Activated naive CD4-positive, alpha-beta T cell treated with Interleukin-2 at 50 U/mL for 16 hours (primary cell): ENCODE data around the gene TPD52L1.

ENCODE experiments used
- DNase-seq: peaks from one replicate; pipeline ENCODE4 v3.0.0-alpha.2; 2020

The TPD52L1 gene

DNA sequence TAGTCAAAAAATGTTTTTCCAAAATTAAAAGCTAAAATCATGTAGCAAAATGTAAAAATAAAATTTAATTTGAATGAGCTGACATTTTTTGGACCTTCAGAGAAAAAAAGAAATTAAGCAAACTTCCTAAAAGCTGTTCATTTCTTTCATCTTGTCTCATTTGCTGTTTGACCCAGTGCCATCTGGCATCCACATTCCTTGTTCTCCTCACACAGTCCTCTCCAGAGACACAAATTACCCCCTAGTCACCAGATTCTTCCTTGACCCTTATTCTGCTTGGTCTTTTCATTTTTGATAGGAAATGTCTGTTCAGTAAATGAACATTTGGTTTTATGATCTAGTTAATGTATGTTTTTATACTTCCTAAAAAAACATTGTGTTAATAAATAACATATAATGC lies 93.0 kb downstream of the TPD52L1 start:
- DNase-seq = no peak

GRCh38 chr6:125248136-125248535 lies 94.6 kb downstream of the TPD52L1 start:
- no peak for DNase-seq

- DNase-seq = no peak
Measured at GRCh38 chr6:125250511-125250910, 96.9 kb downstream of the TPD52L1 start.

DNA sequence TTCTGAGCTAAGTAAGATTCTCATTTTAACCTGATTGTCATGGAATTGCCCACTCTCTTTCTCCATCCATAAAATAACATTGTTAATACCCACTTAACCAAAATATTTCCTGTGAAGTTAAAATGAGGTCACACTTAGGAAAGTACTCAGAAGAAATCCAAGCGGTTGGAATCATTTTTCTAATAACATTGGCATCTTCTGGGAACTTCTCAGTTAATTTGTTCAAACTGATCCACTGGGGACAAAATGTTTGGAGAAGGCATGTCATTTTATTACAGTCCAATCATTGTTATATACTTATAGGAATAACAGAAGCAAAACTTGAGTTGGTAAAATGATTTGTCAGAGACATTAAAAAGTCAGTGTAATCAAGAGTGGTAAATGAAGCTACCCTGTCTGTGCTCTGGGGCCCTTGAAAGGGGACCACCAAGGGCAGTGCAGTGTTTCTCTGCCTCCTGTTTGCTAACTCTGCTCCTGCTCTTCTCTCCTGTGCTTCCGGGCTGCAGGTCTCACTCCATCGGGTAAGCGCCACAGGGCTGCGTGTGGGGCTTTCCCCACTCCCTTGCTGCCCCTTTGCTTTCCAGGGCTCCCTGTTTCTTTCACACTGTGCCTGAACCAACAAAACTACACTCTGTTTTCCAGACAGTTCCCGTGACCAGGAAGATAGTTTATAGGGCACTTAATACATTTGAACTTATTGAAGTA lies 98.1 kb downstream of the TPD52L1 start:
- no peak for DNase-seq

GRCh38 chr6:125252891-125253290 lies 99.3 kb downstream of the TPD52L1 start:
- DNase-seq = no peak

GRCh38 chr6:125253881-125254280 lies 100.3 kb downstream of the TPD52L1 start:
- DNase-seq = no peak

GRCh38 chr6:125254321-125254720 lies 100.7 kb downstream of the TPD52L1 start:
- DNase-seq = no peak

GRCh38 chr6:125255201-125255600 lies 101.6 kb downstream of the TPD52L1 start:
- DNase-seq = no peak

- no peak for DNase-seq
Measured at GRCh38 chr6:125257351-125257750, 103.8 kb downstream of the TPD52L1 start.

GRCh38 chr6:125258651-125259353 lies 105.2 kb downstream of the TPD52L1 start:
- DNase-seq = no peak

- DNase-seq = no peak
Measured at GRCh38 chr6:125259354-125259736, 105.8 kb downstream of the TPD52L1 start.

- no peak for DNase-seq
Measured at GRCh38 chr6:125262016-125263013, 108.7 kb downstream of the TPD52L1 start.

DNA sequence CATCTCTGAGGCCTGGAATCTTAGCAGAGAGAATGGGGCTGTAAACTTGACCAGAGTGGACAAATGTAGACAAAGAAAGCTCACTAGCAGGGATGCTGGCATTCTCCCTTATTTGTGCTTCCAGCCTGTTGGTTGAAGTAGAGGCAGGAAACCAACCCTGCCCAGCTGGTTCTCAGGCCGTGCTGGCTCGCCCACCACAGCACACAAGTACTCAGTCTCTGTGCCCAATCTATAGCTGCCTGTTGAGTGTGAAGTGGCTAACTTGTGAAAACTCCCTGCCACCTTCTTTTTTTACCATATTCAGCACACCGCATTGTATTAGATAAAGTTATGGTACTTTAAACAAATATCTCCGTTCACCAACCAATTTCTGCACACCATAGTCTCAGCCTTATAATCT lies 110.9 kb downstream of the TPD52L1 start:
- DNase-seq = no peak

GRCh38 chr6:125267806-125268523 lies 114.4 kb downstream of the TPD52L1 start:
- DNase-seq = no peak

DNA sequence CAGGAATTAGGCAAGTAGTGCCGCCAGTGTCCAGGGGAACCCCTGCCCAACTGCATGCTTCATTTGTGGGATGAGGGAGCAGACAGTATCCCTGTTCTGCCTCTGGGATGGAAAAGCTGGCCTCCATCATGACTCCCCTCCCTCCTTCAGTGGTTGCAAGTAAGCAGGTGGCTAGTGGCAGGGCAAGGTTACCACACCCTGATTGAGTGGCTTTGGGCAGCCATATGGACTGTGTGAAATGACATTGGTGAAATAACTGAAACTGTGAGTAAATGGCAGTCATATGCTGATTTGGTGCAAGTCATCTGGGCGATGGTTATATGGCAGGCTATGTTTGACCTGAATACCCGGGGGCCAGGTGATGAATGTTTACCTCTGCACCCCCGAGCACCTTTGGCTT lies 115.2 kb downstream of the TPD52L1 start:
- no peak for DNase-seq

DNA sequence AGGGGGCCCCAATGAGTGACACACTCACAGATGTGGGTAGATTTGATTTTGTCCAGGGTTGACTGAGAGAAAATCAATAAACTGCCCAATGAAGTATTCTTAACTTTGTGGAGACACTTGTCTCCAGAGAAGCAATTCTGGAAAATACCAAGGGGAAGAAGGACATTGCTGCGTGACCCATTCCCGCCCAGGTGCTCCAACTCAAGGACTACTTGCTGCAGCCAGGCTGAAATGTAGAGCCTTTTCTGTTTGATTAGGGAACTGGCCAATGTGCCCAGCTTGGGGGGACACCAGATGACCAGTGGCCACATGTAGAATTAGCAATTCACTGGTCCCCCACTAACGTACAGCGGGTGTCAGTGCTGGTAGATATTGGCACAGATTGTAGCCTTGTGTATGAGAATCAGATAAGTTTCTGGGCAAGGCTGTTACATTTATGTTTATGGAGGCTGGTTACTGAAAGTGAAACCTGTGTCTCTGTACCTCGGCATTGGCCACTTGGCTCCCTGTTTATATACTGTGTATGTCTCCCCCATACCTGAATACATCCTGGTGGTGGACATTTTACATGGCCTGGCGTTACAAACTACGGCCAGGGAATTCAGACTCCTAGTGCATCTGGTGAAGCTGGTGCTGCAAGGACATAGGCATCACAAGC lies 115.9 kb downstream of the TPD52L1 start:
- no peak for DNase-seq

DNA sequence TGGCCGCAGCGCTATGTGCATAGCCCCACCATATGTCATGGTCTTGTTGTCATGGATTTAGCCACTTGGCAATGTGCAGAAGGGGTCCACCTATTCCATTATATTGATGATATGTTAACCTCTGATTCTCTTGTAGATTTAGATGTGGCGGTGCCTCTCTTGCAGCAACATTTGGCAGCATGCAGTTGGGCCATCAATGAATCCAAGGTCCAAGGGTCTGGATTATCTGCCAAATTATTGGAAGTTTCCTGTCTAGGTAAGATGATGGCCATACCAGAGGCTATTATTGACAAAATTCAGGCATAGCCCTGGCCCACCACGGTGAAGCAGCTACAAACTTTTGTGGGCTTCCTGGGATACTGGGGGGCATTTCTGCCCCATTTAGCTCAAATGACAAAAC lies 116.8 kb downstream of the TPD52L1 start:
- no peak for DNase-seq

- DNase-seq = no peak
Measured at GRCh38 chr6:125271486-125272159, 118.0 kb downstream of the TPD52L1 start.

- no peak for DNase-seq
Measured at GRCh38 chr6:125273251-125273650, 119.7 kb downstream of the TPD52L1 start.

GRCh38 chr6:125273965-125274364 lies 120.4 kb downstream of the TPD52L1 start:
- DNase-seq = no peak

DNA sequence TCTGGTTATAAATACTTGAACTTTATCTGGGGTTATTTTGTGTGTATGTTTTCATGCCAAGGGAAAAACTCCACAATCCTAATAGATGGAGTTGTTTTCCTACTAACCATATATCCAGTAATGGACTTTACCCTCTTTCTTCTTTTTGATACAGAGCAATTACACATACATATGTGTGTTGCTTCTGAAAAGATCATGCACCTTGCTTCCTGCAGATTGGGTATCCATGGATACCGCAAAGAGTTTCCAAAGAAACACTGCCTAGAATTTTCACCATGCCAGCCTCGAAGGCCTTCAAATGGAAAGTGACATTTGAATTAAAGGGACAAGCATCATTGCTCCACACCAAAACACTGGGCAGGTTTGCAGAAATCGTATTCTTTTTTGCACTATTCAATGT lies 121.4 kb downstream of the TPD52L1 start:
- DNase-seq = no peak

DNA sequence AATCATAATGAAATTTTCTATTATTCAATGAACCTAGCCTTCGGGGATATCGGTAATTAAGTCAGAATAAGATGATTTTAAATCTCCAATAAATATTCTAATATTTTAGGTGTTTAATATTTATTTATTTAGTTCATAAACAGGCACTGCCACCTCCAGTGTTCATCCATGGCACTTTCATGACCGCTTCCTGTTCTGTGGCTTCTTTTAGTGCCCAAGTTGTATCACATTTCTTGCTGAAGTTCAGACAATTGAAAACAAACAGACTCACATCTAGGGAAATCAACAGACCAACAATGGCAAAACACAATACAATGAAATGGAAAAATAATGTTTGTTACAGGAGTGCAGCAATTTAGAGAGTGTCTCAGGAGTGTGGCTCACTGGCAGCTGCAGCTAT lies 122.2 kb downstream of the TPD52L1 start:
- no peak for DNase-seq
